GM18499 (cell line): ENCODE measurements around the gene ACADVL.

ENCODE experiments used
- ATAC-seq: cut with Tn5 transposase; IDR thresholded peaks from one replicate; pipeline ENCODE4 v1.9.1; 2021; ENCODE audit warnings: moderate number of reproducible peaks; ENCODE audit not compliant: insufficient read depth, unreplicated experiment

Gene ACADVL

GRCh38 chr17:7263801-7264078, 44.0 kb downstream of the ACADVL start:
- no peak for ATAC-seq

GRCh38 chr17:7266784-7267183, 47.0 kb downstream of the ACADVL start:
- ATAC-seq = no peak
